ENCODE measurements around the gene UPK3BL2.
"Not testable (repeated sequence)": the region's sequence is repeated elsewhere in the genome, so short reads cannot be mapped to it uniquely, and the experiment has no call there.

UPK3BL2 gene

GRCh38 chr7:102494026-102494425 lies 49.5 kb downstream of the UPK3BL2 start:
- DNase-seq (ENCODE audit: low read depth) = not testable (repeated sequence)

GRCh38 chr7:102493220-102493935 lies 50.1 kb downstream of the UPK3BL2 start:
- DNase-seq (ENCODE audit: low read depth) = not testable (repeated sequence)

GRCh38 chr7:102490529-102491075 lies 52.9 kb downstream of the UPK3BL2 start:
- DNase-seq (ENCODE audit: low read depth) = not testable (repeated sequence)

All from stimulated activated CD4-positive, alpha-beta T cell treated with anti-CD3 and anti-CD28 coated beads, Interleukin-2, amount 100 ng/mL, for 4 hours (primary cell).